GM13977 (cell line): ENCODE measurements around the gene IL23R.

Experiments used
- DNase-seq: peaks from one replicate; pipeline ENCODE4 v3.0.0; 2012; ENCODE audit warnings: low spot score
- CTCF ChIP-seq: IDR thresholded peaks from 2 replicates; pipeline ENCODE4 v1.5.1; 2012; ENCODE audit warnings: mild to moderate bottlenecking, control low read depth; ENCODE audit not compliant: insufficient read depth; ENCODE audit errors: extremely low read depth, missing control alignments
- in situ Hi-C: fragments of 300-500 bp; cut with MboI; formaldehyde crosslinking; loops from one replicate; pipeline ENCODE4 v1.12.0; 2022; ENCODE audit warnings: low sequenced_read_pairs, low pct_unique_long_range_greater_than_20kb, mixed read lengths, inconsistent platforms; ENCODE audit not compliant: unreplicated experiment

IL23R gene

GRCh38 chr1:67189953-67190352 is 23.7 kb downstream of the IL23R start:
- TF ChIP-seq CTCF: no peak
- in situ Hi-C loops: no loop called here
- no peak for DNase-seq

- DNase-seq: no peak
- TF ChIP-seq CTCF: no peak
- in situ Hi-C loops: no loop called here
Observed at GRCh38 chr1:67190410-67190809, 24.2 kb downstream of the IL23R start.

- no peak for TF ChIP-seq CTCF
- in situ Hi-C loops: no loop called here
- no peak for DNase-seq
Observed at GRCh38 chr1:67190942-67191341, 24.7 kb downstream of the IL23R start.

- TF ChIP-seq CTCF: no peak
- in situ Hi-C loops: no loop called here
- no peak for DNase-seq
Observed at GRCh38 chr1:67191668-67192520, 25.6 kb downstream of the IL23R start.

GRCh38 chr1:67192902-67193301 is 26.6 kb downstream of the IL23R start:
- in situ Hi-C loops: no loop called here
- no peak for DNase-seq
- no peak for TF ChIP-seq CTCF

- no peak for DNase-seq
- in situ Hi-C loops: no loop called here
- no peak for TF ChIP-seq CTCF
Observed at GRCh38 chr1:67193704-67194103, 27.4 kb downstream of the IL23R start.
